Jurkat, Clone E6-1 (cell line): ENCODE measurements around the gene CSNK2B. TPM values are rescaled to one million over a fixed set of nuclear protein-coding genes. Genes with fewer than 3 reads are reported as not detected.

ENCODE experiments used
- DNase-seq: peaks from one replicate; pipeline ENCODE4 v3.0.0-alpha.2; 2011; ENCODE audit warnings: low read depth, low spot score
- H3K4me3 ChIP-seq: 2 replicates; pipeline ENCODE4 v1.5.1; 2011; ENCODE audit warnings: mild to moderate bottlenecking, low read length, control low read depth, moderate library complexity
- polyA plus RNA-seq: library from polyadenylated mRNA; unstranded; fragments of >200 nt; gene quantifications from one replicate; pipeline ENCODE4 v1.2.1, GENCODE V29; 2012; ENCODE audit warnings: missing spikeins; ENCODE audit not compliant: insufficient read length, insufficient read depth

Gene CSNK2B
- 439 TPM for polyA plus RNA-seq

- peak within 1 kb of the TSS; percentile 98 for H3K4me3 ChIP-seq
- peak; percentile 98 for DNase-seq
Measured at GRCh38 chr6:31665501-31666336, at the start of gene CSNK2B. Gene CSNK2B (plus strand): TSS chr6:31666080. CDS start chr6:31666832, 752 bp downstream.

GRCh38 chr6:31617010-31617409 is 48.9 kb upstream of the CSNK2B start:
- no peak for DNase-seq
- H3K4me3 ChIP-seq = peak overlapping the region; percentile 85

GRCh38 chr6:31619805-31620585 is 45.9 kb upstream of the CSNK2B start:
- peak overlapping the region; percentile 73 for H3K4me3 ChIP-seq
- DNase-seq = peak; percentile 99

- DNase-seq = peak; percentile 73
- H3K4me3 ChIP-seq = peak within 1 kb of the TSS; percentile 95
Measured at GRCh38 chr6:31620586-31621319, 45.1 kb upstream of the CSNK2B start, which contains the start of gene PRRC2A. Gene PRRC2A (plus strand): TSS chr6:31620715. CDS start chr6:31622790, 2,075 bp downstream.

GRCh38 chr6:31621320-31621939 is 44.5 kb upstream of the CSNK2B start:
- H3K4me3 ChIP-seq = peak overlapping the region; percentile 95
- no peak for DNase-seq

GRCh38 chr6:31621991-31622390 is 43.9 kb upstream of the CSNK2B start:
- peak overlapping the region; percentile 95 for H3K4me3 ChIP-seq
- no peak for DNase-seq

GRCh38 chr6:31622684-31623091 is 43.2 kb upstream of the CSNK2B start:
- DNase-seq = no peak
- no peak overlapping the region for H3K4me3 ChIP-seq

- no peak overlapping the region for H3K4me3 ChIP-seq
- DNase-seq = no peak
Measured at GRCh38 chr6:31624070-31624469, 41.8 kb upstream of the CSNK2B start.

GRCh38 chr6:31626952-31627351 is 38.9 kb upstream of the CSNK2B start:
- no peak for DNase-seq
- H3K4me3 ChIP-seq = no peak overlapping the region

- DNase-seq = no peak
- H3K4me3 ChIP-seq = no peak overlapping the region
Measured at GRCh38 chr6:31627690-31628287, 38.1 kb upstream of the CSNK2B start.

- DNase-seq = no peak
- H3K4me3 ChIP-seq = no peak overlapping the region
Measured at GRCh38 chr6:31629014-31629413, 36.9 kb upstream of the CSNK2B start.

- H3K4me3 ChIP-seq = no peak overlapping the region
- no peak for DNase-seq
Measured at GRCh38 chr6:31630177-31630934, 35.5 kb upstream of the CSNK2B start.

- DNase-seq = no peak
- no peak overlapping the region for H3K4me3 ChIP-seq
Measured at GRCh38 chr6:31631209-31631608, 34.7 kb upstream of the CSNK2B start.

GRCh38 chr6:31631681-31632278 is 34.1 kb upstream of the CSNK2B start:
- DNase-seq = no peak
- no peak overlapping the region for H3K4me3 ChIP-seq

GRCh38 chr6:31632279-31632946 is 33.5 kb upstream of the CSNK2B start:
- no peak for DNase-seq
- no peak overlapping the region for H3K4me3 ChIP-seq

GRCh38 chr6:31633447-31633846 is 32.4 kb upstream of the CSNK2B start:
- no peak overlapping the region for H3K4me3 ChIP-seq
- no peak for DNase-seq

- no peak overlapping the region for H3K4me3 ChIP-seq
- DNase-seq = no peak
Measured at GRCh38 chr6:31634131-31634530, 31.7 kb upstream of the CSNK2B start.
